ENCODE measurements around the gene EP400. TPM values are rescaled to one million over a fixed set of nuclear protein-coding genes. Genes with fewer than 3 reads are reported as not detected.

EP400 gene
- polyA plus RNA-seq, 1 donor (not counting 4 experiments of a cell fraction or from before 2014, with no cell fraction given), result 4.1 TPM

DNA sequence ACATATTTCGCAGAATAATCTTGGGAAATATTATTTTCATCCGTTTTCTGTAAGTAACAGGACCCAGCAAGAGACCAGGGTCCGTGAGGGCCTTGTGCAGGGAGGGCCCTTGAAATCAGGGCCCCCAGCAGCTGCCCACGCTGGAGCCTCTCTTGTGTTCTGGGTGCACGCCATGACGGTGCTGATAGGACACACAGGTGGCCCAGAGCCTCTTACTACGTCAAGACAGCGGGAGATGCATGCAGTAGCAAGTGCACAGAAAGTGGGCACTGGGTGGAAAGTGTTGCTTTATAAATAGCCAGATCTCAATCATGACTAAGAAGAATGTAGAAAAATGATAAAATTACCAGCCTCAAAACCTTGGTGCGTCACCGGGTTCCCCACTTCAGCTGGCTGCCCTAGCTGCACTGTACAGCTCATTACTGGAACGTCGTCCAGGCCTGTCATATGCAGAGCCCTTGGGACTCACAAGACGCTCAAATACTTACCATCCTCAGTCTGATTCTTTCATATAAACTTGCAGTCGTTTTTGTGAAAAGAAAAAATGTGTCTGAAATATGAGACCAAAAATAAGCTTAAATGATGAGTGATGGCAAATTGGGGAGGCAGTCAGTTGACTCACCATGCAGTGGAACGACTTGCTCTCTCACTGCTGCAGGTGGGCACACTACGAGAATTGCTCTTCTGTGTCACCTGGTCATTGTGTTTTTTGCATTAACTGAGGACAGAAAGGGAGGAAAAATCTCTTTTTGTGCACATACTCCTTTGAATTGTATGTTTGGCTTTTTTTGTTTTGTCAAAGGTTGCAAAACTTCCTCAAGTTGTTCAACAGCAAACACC, 126.2 kb downstream of the EP400 start:
- DNase-seq (ENCODE audit: low read depth, low spot score) (no peak), FAIRE-seq (no peak)
- no peaks in the 10 kb centered on the region for H3K9me1 ChIP-seq (ENCODE audit: control insufficient read depth, extremely low read depth, insufficient read depth, low read length)
- H3K4me1 ChIP-seq (ENCODE audit: control insufficient read depth, extremely low read depth, insufficient read depth, low read length), result no peaks in the 10 kb centered on the region
- dilution Hi-C loops (cut with MboI; ENCODE audit: extremely low pct_ligation_motif_present, low sequenced_read_pairs), result no loop called here
- no peaks in the 10 kb centered on the region for H3K79me2 ChIP-seq (ENCODE audit: control insufficient read depth, insufficient read depth, low read length)
- no peak overlapping the region for H2AFZ ChIP-seq (ENCODE audit: control insufficient read depth, low read length)
- peaks cover 25 to 30% of the 10 kb centered on the region in 2 experiments for H3K36me3 ChIP-seq (ENCODE audit: control insufficient read depth in 2 of 2, extremely low read depth in 1 of 2, insufficient read depth in 2 of 2, low read length in 2 of 2)
- H3K4me2 ChIP-seq (ENCODE audit: control insufficient read depth, extremely low read depth, insufficient read depth, low read depth, low read length), result no peak overlapping the region
- H4K20me1 ChIP-seq (ENCODE audit: control insufficient read depth, extremely low read depth, insufficient read depth, low read length), result no peaks in the 10 kb centered on the region
- TF ChIP-seq EZH2 (IDR thresholded peaks at IDR 0.05; ENCODE audit: low read length), result no peak
- TF ChIP-seq, protein P1, sequence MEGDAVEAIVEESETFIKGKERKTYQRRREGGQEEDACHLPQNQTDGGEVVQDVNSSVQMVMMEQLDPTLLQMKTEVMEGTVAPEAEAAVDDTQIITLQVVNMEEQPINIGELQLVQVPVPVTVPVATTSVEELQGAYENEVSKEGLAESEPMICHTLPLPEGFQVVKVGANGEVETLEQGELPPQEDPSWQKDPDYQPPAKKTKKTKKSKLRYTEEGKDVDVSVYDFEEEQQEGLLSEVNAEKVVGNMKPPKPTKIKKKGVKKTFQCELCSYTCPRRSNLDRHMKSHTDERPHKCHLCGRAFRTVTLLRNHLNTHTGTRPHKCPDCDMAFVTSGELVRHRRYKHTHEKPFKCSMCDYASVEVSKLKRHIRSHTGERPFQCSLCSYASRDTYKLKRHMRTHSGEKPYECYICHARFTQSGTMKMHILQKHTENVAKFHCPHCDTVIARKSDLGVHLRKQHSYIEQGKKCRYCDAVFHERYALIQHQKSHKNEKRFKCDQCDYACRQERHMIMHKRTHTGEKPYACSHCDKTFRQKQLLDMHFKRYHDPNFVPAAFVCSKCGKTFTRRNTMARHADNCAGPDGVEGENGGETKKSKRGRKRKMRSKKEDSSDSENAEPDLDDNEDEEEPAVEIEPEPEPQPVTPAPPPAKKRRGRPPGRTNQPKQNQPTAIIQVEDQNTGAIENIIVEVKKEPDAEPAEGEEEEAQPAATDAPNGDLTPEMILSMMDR (optimal IDR thresholded peaks at IDR 0.05 in 1 of 3, IDR thresholded peaks at IDR 0.05 in 1 of 3, conservative IDR thresholded peaks at IDR 0.05 in 1 of 3; ENCODE audit: extremely low read depth in 1 of 3, insufficient read depth in 2 of 3, low read length in 3 of 3), result no peak
- no peaks in the 10 kb centered on the region for H3K9me3 ChIP-seq (ENCODE audit: control insufficient read depth, low read depth, low read length)
- no peak overlapping the region for H3K9ac ChIP-seq (ENCODE audit: control insufficient read depth, extremely low read depth, insufficient read depth, low read length)
- H3K4me3 ChIP-seq (ENCODE audit: control insufficient read depth in 2 of 3, extremely low read depth in 1 of 3, insufficient read depth in 2 of 3, low read depth in 1 of 3, low read length in 3 of 3), result no peak overlapping the region
- H3K27me3 ChIP-seq (ENCODE audit: control insufficient read depth, extremely low read depth, insufficient read depth, low read length), result no peaks in the 10 kb centered on the region
- no peak overlapping the region for H3K27ac ChIP-seq (ENCODE audit: control insufficient read depth, insufficient read depth, low read length)

DNA sequence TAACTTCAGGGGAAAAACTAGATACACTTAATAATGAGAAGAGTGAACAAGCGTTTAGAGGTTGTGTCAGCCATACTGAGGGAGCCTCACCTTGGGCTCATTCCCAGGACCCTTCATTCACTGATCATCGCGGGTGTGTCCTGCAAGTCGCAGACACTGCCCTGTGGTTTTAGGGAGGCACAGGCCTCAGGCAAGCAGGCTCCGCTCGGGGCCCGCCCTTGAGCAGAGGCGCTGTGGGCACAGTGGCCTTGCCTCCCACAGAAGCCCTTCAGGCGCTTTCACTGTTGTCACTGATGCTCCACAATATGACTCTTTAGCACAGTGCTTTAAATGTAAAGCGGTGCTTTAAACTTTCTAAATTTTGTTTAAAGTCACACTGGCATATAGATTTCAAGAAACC, 127.0 kb downstream of the EP400 start:
- dilution Hi-C loops (cut with MboI; ENCODE audit: extremely low pct_ligation_motif_present, low sequenced_read_pairs), result no loop called here
- Histone ChIP-seq H4K20me1 (ENCODE audit: control insufficient read depth, extremely low read depth, insufficient read depth, low read length) (no peaks in the 10 kb centered on the region), H3K27ac (ENCODE audit: control insufficient read depth, insufficient read depth, low read length) (no peak overlapping the region), H2AFZ (ENCODE audit: control insufficient read depth, low read length) (no peak overlapping the region), H3K9ac (ENCODE audit: control insufficient read depth, extremely low read depth, insufficient read depth, low read length) (no peak overlapping the region), H3K36me3 (ENCODE audit: control insufficient read depth in 2 of 2, extremely low read depth in 1 of 2, insufficient read depth in 2 of 2, low read length in 2 of 2) (peaks cover 20 to 29% of the 10 kb centered on the region in 2 experiments), H3K27me3 (ENCODE audit: control insufficient read depth, extremely low read depth, insufficient read depth, low read length) (no peaks in the 10 kb centered on the region), H3K79me2 (ENCODE audit: control insufficient read depth, insufficient read depth, low read length) (no peaks in the 10 kb centered on the region), H3K9me1 (ENCODE audit: control insufficient read depth, extremely low read depth, insufficient read depth, low read length) (no peaks in the 10 kb centered on the region), H3K4me2 (ENCODE audit: control insufficient read depth, extremely low read depth, insufficient read depth, low read depth, low read length) (no peak overlapping the region), H3K9me3 (ENCODE audit: control insufficient read depth, low read depth, low read length) (no peaks in the 10 kb centered on the region), H3K4me3 (ENCODE audit: control insufficient read depth in 2 of 3, extremely low read depth in 1 of 3, insufficient read depth in 2 of 3, low read depth in 1 of 3, low read length in 3 of 3) (no peak overlapping the region), H3K4me1 (ENCODE audit: control insufficient read depth, extremely low read depth, insufficient read depth, low read length) (no peaks in the 10 kb centered on the region)
- no peak for TF ChIP-seq EZH2 (IDR thresholded peaks at IDR 0.05; ENCODE audit: low read length)
- TF ChIP-seq, protein P1 (optimal IDR thresholded peaks at IDR 0.05 in 1 of 3, IDR thresholded peaks at IDR 0.05 in 1 of 3, conservative IDR thresholded peaks at IDR 0.05 in 1 of 3; ENCODE audit: extremely low read depth in 1 of 3, insufficient read depth in 2 of 3, low read length in 3 of 3), result no peak
- DNase-seq (ENCODE audit: low read depth, low spot score) (no peak), FAIRE-seq (no peak)
